ENCODE measurements around the gene FZR1.
"Not testable (repeated sequence)": the region's sequence is repeated elsewhere in the genome, so short reads cannot be mapped to it uniquely, and the experiment has no call there.

Gene FZR1

DNA sequence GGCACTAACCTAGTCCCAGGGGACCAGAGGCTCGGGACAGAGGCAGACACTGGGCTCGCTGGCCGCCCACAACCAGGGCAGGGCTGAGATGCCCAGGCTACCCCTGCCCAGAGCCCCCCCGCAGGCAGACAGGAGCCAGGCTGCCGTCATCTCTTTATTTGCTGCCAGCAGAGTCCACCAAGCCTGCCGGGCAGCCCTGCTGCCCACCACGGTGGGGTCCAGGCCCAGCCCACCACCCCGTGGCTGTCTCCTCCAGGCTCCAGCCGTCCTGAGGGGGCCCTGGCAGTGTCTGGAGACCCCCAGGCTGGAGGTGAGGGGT, 37.9 kb downstream of the FZR1 start:
- in situ Hi-C loops (cut with MboI; ENCODE audit: low sequenced_read_pairs), result no loop called here

DNA sequence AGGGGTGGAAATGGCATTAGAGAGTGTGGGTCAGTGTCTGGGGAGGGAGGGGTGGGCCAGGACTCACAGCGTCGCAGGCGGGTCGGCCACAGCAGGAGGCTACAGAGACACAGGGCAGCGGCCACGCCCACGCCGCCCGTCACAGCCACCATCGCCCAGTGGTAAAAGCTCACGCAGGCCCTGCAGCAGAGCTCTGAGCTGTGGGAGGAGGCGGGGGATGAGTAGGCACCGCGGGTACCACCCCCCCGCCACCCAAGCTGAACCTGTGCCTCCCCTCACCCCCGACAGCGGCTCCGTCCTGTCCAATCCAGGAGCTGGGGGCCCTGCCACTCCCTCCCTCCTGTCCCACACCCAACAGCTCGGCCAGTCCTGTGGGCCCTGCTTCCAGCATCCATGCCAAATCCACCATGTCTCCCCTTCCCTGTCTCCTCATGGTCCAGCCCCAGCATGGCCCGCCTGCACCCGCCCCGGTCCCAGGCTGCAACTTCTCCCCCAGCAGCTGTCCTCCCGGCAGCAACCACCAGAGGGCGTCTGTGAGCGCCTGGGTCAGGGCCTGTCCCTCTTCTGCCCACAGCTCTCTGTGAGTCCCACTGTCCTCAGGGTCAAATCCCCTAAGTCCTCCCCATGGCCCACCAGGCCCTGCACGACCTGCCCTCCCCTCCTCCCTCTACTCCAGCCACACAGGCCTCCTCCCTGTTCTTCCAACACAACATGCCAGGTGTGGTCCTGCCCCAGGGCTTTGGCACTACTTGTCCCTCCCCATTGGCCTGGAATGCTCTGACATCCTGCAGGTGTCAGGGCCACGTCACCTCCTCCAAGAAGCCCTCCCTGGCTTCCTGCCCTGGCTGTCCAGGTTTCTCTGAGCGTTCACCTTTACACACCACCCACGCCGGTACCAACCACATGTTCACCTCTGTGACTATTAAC, 38.9 kb downstream of the FZR1 start:
- in situ Hi-C loops (cut with MboI; ENCODE audit: low sequenced_read_pairs), result no loop called here

DNA sequence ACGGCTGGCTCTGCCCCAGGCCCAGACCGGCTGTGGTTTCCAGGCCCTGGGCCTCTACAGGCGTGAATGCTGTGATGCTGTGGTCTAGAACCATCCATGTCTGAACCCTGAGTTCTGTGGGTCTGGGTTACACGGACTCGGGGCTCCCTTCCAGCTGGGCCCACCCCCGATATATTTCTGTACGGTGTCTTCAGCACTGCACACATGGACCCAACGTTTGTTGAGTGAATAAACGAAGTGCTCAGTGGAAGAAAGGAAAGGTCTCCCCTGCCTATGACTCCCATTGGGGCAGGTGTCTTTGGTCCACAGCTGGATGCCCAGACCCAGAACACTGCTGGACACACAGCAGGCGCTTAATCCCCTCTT, 39.5 kb downstream of the FZR1 start:
- in situ Hi-C loops (cut with MboI; ENCODE audit: low sequenced_read_pairs), result no loop called here

DNA sequence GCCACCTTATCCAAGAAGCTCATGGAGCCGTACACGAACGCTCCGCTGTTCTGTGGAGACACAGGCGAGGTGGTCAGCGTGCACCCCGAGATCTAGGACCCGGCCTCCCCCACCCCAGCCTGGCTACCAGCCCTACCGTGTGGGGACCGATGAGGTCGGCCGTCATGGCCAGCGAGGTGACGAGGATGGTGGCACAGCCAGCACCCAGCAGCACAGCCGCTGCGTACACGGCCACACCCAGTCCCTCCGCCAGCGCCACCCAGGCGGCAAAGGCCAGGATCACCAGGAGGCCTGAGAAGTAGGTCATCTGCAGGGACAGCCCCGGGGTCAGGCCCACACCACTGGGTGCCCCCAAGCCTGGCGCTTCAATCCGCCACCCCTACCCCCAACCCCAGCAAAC, 40.0 kb downstream of the FZR1 start:
- in situ Hi-C loops (cut with MboI; ENCODE audit: low sequenced_read_pairs), result no loop called here

DNA sequence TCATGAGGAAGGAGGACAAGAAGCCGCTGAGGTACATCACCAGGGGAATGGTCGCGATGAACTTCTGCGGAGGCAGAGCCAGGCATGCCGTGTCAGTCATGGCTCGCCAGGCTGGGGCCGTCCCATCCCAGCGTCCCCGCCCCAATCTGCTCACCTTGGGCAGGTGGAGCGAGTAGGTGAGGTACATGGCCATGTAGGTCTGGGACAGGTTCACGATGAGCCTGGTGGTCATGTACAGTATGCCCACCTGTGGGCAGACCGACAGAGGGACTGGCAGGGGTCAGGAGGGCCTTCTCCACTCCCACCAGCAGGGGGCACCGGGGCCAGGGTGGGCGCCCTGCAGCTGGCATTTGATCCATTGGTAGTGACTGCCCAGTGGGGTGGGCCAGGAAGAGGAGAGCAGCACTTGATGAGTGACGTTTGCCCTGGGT, 41.2 kb downstream of the FZR1 start:
- in situ Hi-C loops (cut with MboI; ENCODE audit: low sequenced_read_pairs), result no loop called here

DNA sequence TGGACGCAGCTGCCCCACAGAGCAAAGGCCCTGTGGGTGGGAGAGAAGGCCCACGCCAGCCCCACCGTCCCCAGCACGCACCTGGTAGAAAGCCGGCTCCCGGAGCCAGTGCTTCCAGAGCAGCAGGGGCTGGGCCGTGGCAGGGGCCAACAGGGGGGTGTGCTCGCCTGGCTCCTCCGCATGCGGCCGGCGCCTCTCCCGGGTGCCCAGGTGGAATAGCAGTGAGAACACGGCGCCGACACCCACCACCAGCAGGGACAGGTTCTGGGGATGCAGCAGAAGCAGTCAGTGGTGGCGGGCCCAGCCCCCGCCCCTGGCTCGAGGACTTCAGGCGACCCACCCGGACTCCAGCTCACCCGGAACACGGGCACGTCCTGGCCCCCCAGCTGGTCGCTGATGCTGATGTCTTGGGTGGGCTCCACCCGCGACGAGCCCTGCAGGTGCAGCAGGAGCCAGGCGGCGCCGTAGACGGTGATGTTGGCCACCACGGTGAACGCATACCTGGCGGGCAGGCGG, 41.7 kb downstream of the FZR1 start:
- in situ Hi-C loops (cut with MboI; ENCODE audit: low sequenced_read_pairs), result no loop called here

DNA sequence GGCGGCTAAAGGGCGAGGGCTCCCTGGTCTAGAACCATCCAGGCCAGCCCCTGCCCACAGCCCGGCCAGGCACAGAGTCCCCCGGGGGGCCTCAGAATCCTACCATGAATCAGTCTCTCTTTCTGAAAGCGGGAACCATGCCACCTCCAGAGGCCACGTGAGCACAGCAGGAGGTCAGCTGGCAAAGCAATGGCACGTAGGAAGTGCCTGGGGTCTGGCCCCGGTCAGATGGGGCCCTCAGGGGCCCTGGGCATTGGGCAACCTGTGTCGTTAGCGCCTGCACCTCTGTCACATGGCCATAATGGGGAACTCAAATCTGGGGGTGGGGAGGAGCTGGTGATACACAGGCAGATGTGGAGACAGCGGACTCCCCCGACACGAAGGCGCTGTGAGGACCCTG, 42.5 kb downstream of the FZR1 start:
- in situ Hi-C loops (cut with MboI; ENCODE audit: low sequenced_read_pairs), result no loop called here

DNA sequence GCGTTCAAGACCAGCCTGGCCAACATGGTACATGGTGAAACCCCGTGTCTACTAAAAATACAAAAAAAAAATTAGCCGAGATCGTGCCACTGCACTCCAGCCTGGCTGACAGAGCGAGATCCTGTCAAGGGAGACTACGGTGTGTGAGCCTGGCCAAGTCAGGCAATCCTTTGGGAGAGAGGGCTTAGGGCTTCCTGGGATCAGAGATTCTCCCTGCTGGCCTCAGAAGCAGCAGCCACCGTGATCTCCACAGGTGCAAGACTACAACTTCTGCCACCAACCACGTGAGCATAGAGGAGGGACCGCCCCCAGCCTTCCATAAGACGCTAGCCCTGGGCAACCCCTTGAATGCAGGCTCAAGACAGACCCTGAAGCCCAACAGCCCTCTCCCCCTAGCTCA, 43.7 kb downstream of the FZR1 start:
- in situ Hi-C loops (cut with MboI; ENCODE audit: low sequenced_read_pairs), result no loop called here

DNA sequence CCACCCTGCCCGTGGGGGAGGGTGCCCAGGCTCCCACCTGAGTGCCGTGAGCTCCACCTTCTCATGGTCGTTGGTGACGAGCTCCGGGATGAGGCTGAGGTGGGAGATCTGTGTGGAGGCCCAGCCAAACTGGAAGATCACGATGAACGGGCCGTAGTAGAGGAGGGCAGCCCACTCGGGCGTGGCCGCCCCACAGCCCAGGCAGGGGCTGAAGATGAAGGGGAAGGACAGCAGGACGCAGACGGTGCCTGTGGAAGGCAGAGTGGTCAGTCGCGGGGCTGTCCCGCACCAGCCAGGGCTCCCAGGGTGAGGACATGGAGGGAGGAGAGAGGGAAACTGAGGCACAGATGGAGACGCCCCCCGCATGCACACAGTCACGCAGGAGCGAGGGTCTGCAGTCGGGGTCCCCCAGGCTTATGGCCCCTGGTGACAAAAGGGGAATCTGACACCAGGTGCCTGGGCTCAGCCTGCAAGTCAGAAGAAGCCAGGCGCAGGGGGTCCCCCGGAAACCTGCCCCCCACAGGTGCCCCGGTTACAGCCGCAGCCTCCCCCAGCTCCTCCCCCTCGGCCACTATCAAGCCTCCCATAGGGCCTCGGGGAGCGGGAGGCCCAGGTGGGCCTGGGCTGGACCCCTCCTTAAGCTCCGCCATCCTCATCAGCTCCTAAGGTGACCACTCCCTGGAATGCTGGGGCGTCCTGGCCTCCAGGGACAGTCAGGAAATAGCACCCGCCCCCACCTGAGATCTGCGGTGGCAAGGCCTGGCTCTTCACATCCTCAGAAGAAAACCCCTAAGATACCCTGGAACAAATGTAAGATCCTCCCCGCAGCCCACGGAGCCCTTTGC, 45.1 kb downstream of the FZR1 start:
- in situ Hi-C loops (cut with MboI; ENCODE audit: low sequenced_read_pairs), result no loop called here

DNA sequence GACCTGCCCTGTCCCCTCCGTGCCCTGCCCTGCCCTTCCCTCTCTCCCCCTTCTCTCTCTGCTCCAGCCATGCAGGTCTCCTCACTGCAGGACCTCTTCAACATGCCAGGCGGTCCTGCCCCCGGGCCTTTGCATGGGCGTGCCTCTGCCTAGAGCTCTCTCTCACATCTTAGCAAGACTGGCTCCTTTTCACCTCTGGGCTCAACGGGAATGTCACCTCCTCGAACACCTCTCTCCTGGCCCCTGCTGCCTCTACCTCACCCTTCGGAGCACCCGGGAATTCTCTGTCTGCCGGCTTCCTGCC, 45.6 kb downstream of the FZR1 start:
- in situ Hi-C loops (cut with MboI; ENCODE audit: low sequenced_read_pairs), result no loop called here

DNA sequence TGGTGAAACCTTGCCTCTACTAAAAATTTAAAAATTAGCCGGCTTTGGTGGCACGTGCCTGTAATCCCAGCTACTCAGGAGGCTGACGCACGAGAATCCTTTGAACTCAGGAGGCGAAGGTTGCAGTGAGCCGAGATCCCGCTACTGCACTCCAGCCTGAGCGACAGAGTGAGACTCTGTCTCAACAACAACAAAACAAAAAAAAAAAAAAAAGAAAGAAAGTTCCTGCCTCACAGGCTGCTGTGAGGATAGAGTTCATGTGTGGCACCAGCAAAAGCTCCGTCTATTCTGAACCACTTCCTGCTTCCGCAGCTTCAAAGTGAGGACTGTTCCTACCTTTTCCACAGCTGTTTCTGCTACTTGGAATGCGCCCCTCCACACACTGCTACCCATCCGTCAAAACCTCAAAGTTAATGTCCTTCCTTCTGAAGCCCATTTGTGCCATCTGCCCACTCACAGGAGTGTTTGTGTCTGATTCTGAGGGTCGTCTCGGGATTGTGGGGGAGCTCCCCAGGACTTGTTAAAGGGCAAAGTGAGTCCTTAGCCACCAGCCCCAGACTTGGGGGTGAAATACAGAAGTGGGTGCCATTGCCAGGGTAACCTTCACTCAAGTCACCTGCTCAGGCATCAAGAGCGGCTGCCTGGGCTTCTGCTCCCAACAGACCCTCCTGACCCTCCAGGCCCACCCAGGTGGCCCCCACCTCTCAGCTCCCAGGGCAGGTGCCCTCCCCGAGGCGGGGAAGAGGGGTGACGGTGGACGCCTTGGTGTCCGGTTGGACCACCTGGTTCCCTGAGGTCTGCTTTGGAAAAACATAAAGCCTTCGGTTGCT, 48.4 kb downstream of the FZR1 start:
- in situ Hi-C loops (cut with MboI; ENCODE audit: low sequenced_read_pairs), result no loop called here

DNA sequence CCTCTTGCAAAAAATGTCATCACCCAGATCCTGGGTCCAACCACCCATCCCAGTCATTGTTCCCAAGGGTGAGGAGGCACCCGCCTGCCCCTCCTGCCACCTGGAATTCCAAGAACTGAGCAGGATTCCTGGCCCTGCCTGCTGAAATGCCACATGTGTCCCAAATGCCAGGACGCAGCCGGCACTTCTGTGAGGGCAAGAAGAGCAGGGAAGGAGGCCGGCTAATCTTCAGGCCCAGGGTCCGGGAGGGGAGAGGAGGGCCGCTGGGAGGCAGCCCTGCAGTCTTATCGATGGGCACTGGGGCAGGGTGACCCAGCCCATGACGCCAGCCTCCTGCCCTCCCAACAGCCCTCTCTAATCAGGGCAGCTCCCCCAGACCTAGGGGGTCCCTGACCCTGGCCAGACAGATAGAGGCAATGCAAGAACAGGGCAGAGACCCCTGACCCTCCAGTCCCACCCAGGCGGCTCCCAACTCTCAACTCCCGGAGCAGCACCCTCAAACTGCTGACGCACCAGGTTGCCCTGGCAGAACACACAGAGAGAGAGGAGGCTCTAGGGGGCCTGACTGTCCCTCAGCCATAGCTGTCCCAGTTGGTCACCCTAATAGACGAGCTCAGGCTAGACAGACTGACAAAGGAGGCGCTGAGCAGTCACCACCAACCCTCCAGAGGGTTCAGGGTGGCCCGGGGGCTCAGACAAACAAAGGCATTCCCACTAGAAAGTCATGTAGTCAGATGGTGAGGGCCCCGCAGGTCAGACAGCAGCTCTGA, 49.7 kb downstream of the FZR1 start:
- in situ Hi-C loops (cut with MboI; ENCODE audit: low sequenced_read_pairs), result no loop called here

DNA sequence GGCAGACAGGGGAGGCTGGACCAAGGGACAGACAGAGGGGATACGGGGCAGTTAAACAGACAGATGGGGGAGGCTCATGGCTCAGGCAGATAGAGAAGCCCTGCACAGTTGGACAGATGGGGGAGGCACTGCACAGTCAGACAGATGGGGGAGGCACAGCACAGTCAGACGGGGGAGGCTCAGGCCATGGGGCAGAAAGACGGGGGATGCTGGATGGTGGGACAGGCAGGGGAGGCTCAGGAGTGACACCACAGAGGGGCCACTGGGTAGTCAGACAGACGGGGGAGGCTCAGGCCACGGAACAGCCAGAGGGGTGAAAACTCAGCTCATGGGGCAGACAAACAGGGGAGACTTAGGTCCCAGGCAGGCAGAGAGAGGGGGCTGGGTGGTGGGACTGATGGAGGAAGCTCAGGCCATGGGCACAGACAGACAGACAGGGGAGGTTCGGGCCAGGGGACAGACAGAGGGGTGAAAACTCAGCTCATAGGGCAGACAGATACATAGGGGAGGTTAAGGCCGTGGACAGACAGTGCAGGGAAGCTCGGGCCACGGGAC, 50.4 kb downstream of the FZR1 start:
- in situ Hi-C loops (cut with MboI; ENCODE audit: low sequenced_read_pairs), result no loop called here

DNA sequence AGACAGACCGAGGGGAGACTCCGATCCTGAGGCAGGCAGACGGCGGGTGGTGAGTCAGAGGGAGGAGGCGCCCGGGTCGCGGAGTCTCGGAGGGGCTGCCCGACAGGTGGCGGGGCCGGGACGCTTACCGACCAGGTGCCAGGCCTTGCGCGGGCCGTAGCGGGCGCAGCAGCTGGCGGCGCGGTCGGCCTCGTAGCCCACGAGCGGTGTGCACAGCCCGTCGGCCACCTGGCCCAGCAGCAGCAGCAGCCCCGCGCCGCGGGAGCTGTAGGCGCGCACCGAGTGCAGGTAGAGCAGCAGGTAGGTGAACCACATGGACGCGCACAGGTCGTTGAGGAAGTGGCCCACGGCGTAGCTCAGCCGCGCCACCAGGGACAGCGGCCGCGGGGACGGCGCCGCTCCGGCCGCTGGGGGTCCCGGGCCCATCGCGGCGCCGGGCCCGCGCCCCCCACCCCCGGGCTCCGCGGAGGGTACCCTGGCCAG, 50.9 kb downstream of the FZR1 start:
- in situ Hi-C loops (cut with MboI; ENCODE audit: low sequenced_read_pairs), result no loop called here

DNA sequence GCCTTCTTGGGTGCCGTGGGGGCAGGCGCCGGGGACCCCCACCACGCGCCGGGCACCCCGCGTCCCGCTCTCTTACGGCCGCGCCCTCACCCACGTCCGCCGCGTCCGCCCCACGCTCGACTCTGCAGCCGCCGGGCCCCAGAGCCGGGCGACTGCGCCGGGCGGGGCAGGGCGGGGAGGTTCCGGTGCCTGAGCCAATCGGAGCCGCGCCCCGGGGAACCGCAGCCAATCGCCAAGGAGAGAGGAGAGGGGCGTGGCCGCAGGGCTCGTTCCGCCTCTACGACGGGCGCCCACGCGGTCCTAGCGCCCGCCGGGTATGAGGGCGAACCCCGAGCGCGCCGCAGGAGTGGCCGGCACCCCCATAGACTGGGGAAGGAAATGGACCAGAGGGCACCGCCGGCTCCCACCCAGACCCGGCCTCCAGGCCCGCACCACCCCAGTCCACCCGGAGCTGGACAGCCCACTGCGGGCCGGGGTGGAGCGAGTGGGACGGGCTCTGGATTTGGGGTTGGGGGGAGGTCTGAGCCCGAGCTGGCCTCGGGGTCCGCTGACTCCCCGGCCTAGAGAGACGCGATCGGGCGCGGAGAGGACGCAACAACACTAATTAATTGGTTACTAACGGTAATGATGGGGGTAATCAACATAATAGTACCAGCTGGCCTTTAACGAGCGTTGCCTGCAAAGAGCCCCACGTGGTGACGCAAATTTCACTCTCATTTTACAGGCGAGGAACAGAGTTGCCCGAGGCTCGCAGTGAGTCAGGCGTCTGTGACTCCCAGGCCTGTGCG, 51.5 kb downstream of the FZR1 start, which contains the start of gene MFSD12:
TSS of gene MFSD12 (minus strand) at position 126 of the 788 bp plus-strand sequence. CDS start 183 bp downstream, outside the sequence.
- in situ Hi-C loops (cut with MboI; ENCODE audit: low sequenced_read_pairs), result no loop called here

DNA sequence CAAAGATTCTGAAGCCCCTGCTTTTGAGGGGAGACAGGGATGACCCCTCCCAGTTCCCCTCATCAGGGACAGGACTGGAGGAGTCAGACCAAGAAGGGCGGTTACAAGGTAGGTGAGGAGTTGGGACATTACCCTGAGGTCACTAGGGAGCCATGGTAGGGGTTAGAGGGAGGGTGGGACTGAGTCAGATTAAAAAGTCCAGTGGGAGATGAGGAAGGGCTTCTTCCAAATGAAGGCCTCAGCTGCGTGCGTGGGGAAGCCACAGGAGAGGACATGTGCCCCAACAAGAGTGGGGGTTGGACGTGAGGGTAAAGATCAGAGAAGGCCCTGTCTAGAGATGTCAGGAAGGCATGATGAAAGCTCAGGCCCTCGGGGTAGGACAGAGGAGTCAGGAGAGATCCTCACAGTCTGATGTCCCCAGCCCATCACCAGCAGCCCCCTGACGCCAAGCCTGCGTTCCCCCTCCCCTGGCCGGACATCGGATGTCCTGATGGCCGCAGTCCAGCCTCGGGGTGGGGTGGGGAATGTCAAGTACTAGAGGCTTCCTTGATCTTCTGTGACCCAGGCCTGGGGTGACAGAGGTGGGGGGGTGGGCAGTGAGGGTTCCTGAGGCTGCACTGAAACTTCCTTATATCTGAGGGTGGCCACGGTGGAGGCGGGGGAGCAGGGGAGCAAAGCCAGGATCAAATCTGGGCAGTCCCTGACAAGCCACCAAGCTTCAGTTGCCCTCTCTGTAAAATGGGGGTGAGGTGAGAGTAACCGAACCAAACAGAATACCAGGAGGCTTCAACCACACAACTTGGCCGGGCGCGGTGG, 57.8 kb downstream of the FZR1 start:
- in situ Hi-C loops (cut with MboI; ENCODE audit: low sequenced_read_pairs), result no loop called here

DNA sequence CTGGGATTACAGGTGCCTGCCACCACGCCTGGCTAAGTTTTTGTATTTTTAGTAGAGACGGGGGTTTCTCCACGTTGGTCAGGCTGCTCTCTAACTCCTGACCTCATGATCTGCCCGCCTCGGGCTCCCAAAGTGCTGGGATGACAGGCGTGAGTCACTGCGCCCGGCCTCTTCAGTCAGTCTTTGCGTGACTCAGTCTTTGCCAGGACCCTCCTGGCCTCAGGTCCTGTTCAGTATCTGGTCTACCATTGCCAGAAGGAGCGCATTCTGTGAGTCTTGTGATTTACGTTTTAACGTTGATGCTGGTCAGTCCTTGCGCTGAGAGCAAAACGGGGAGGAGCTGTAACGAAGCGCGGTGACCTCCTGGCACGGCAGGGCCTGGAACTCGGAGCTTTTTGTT, 59.0 kb downstream of the FZR1 start:
- in situ Hi-C loops (cut with MboI; ENCODE audit: low sequenced_read_pairs), result no loop called here

DNA sequence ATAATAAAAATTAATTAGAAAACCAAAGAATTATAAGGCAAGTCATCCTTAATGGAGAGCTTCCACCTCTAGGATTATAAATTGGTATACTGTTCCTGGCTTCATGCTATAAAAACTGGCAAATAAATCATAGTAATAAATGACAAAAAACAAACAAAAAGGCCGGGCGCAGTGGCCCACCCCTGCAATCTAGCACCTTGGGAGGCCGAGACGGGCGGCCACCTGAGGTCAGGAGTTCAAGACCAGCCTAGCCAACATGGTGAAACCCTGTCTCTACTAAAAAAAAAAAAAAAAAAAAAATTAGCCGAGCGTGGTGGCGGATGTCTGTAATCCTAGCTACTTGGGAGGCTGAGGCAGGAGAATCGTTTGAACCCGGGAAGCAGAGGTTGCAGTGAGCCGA, 63.9 kb downstream of the FZR1 start:
- in situ Hi-C loops (cut with MboI; ENCODE audit: low sequenced_read_pairs), result not testable (repeated sequence)
